Endodermal cell (in vitro differentiated cells): Measurements from ENCODE around the gene NUTM2E. TPM values are rescaled to one million over a fixed set of nuclear protein-coding genes. Genes with fewer than 3 reads are reported as not detected.
A peak's percentile ranks its signal among the peaks of the same experiment; 100 is the strongest.
"Not testable (repeated sequence)": the region's sequence is repeated elsewhere in the genome, so short reads cannot be mapped to it uniquely, and the experiment has no call there.

ENCODE experiments used
- DNase-seq: peaks from one replicate; pipeline ENCODE4 v3.0.0-alpha.2; 2017
- H3K27ac ChIP-seq: 2 replicates; pipeline ENCODE4 v1.5.1; 2013; ENCODE audit warnings: mild to moderate bottlenecking, low read depth, low read length, moderate library complexity
- H3K27me3 ChIP-seq: 2 replicates; pipeline ENCODE4 v1.6.1; 2013; ENCODE audit warnings: mild to moderate bottlenecking, low read length, moderate library complexity; ENCODE audit not compliant: insufficient read depth, control insufficient read depth, poor library complexity, severe bottlenecking
- H3K36me3 ChIP-seq: 2 replicates; pipeline ENCODE4 v1.7.0; 2013; ENCODE audit warnings: mild to moderate bottlenecking, low read length, moderate library complexity; ENCODE audit not compliant: control insufficient read depth, insufficient read depth
- H3K4me1 ChIP-seq: one replicate; pipeline ENCODE4 v1.7.0; 2013; ENCODE audit warnings: low read length; ENCODE audit not compliant: control insufficient read depth, insufficient read depth
- H3K4me3 ChIP-seq: 2 replicates; pipeline ENCODE4 v1.5.1; 2013; ENCODE audit warnings: mild to moderate bottlenecking, low read length, moderate library complexity
- H3K9ac ChIP-seq: 2 replicates; pipeline ENCODE4 v1.6.1; 2013; ENCODE audit warnings: mild to moderate bottlenecking, low read length, moderate library complexity; ENCODE audit not compliant: poor library complexity, severe bottlenecking; ENCODE audit errors: extremely low read depth
- H3K9me3 ChIP-seq: 2 replicates; pipeline ENCODE4 v1.6.1; 2013; ENCODE audit warnings: mild to moderate bottlenecking, low read length, moderate library complexity; ENCODE audit not compliant: control insufficient read depth
- H3K27ac Mint-ChIP-seq: 2 replicates; pipeline ENCODE4 v1.8.0; 2020; ENCODE audit warnings: mixed read lengths
- H3K27me3 Mint-ChIP-seq: 2 replicates; pipeline ENCODE4 v1.8.0; 2021; ENCODE audit warnings: mild to moderate bottlenecking, mixed read lengths; ENCODE audit not compliant: insufficient read depth
- H3K36me3 Mint-ChIP-seq: 2 replicates; pipeline ENCODE4 v1.8.0; 2020; ENCODE audit warnings: low read depth, mixed read lengths
- H3K4me1 Mint-ChIP-seq: 2 replicates; pipeline ENCODE4 v1.8.0; 2020; ENCODE audit warnings: mixed read lengths
- H3K4me3 Mint-ChIP-seq: 2 replicates; pipeline ENCODE4 v1.8.0; 2020; ENCODE audit warnings: mild to moderate bottlenecking, moderate library complexity, mixed read lengths
- H3K9me3 Mint-ChIP-seq: 2 replicates; pipeline ENCODE4 v1.8.0; 2020; ENCODE audit warnings: mild to moderate bottlenecking, mixed read lengths
- CTCF ChIP-seq: fragments of 200-600 bp; sonication (generic); conservative IDR thresholded peaks from 2 replicates; pipeline ENCODE4 v1.5.0; 2021; ENCODE audit warnings: antibody characterized with exemption, mild to moderate bottlenecking
- WGBS, 2 experiments: methylation state at CpG; one replicate each; pipeline versions ENCODE4 v1.1.5 to v1.1.7; 2013; ENCODE audit warnings: missing lambda C conversion rate in 2 of 2, mixed read lengths in 1 of 2; ENCODE audit not compliant: insufficient coverage in 1 of 2, insufficient read length in 1 of 2; 5-methylcytosine and 5-hydroxymethylcytosine counted together
- long read RNA-seq, 4 experiments: library from polyadenylated mRNA in 2 of 4; library from RNA in 1 of 4; library from capped mRNA in 1 of 4; stranded (forward) in 3 of 4; unstranded in 1 of 4; transcript quantifications; one replicate each; pipeline ENCODE4 v2.0.0, GENCODE V29; 2020 to 2021; ENCODE audit warnings: inconsistent platforms in 1 of 4
- polyA plus RNA-seq, 2 experiments: library from polyadenylated mRNA; stranded (reverse); fragments of 50-300 nt; gene quantifications; one replicate each; pipeline ENCODE4 v1.2.3, GENCODE V29; 2013
- total RNA-seq, 2 donors: library from RNA; stranded (reverse); fragmentation: NEBNext Ultra II Directional in 1 of 2; extraction: Animal tissue kit (Norgen Biotek cat#: 25700) in 1 of 2; gene quantifications; 2 replicates in 1 of 2; 3 replicates in 1 of 2; pipeline ENCODE4 v1.2.1, GENCODE V29; 2021

The NUTM2E gene
- under 1 TPM in 1 of 2 donors, not detected in 1; 0.35 TPM for total RNA-seq
- not detected for polyA plus RNA-seq (2013, experiment 1 of 2)
- not detected for polyA plus RNA-seq (2013, experiment 2 of 2)
- long read RNA-seq, experiment 1, result 0 reads
- long read RNA-seq, experiment 2, result 0 reads
- long read RNA-seq, experiment 3, result 0 reads
- long read RNA-seq, experiment 4, result 0 reads

GRCh38 chr10:79826496-79827215, at the start of gene NUTM2E:
NUTM2E (plus strand) TSS chr10:79826739; CDS start chr10:79841741, 15,002 bp downstream.
- peak within 1 kb of the TSS; percentile 64 for H3K27ac Mint-ChIP-seq
- Histone ChIP-seq H3K27ac (peak within 1 kb of the TSS; percentile 93), H3K4me3 (peak within 1 kb of the TSS; percentile 79), H3K9ac (peak within 1 kb of the TSS; percentile 49)
- H3K9me3 Mint-ChIP-seq, H3K9me3 ChIP-seq, H3K27me3 ChIP-seq, H3K27me3 Mint-ChIP-seq, H3K4me1 Mint-ChIP-seq, H3K36me3 ChIP-seq, H3K4me1 ChIP-seq, H3K36me3 Mint-ChIP-seq: not testable (repeated sequence)
- peak; percentile 88 for DNase-seq
- H3K4me3 Mint-ChIP-seq, result peak within 1 kb of the TSS; percentile 72
- 0% methylated on average over 22 of the region's 78 CpGs; no CpG with 5 or more reads in 1 of the 2 experiments for WGBS, 2 experiments

GRCh38 chr10:79777997-79778396, 48.5 kb upstream of the NUTM2E start:
- H3K27me3 ChIP-seq, H3K9me3 ChIP-seq, H3K36me3 Mint-ChIP-seq, H3K27me3 Mint-ChIP-seq, H3K4me3 ChIP-seq, H3K4me1 ChIP-seq, H3K27ac ChIP-seq, H3K9ac ChIP-seq, H3K9me3 Mint-ChIP-seq, DNase-seq, H3K36me3 ChIP-seq, H3K4me3 Mint-ChIP-seq, H3K4me1 Mint-ChIP-seq, H3K27ac Mint-ChIP-seq: not testable (repeated sequence)

- not testable (repeated sequence) for H3K27ac ChIP-seq, H3K9ac ChIP-seq, H3K36me3 ChIP-seq, H3K27me3 ChIP-seq, H3K4me1 ChIP-seq, H3K9me3 Mint-ChIP-seq, H3K27ac Mint-ChIP-seq, H3K36me3 Mint-ChIP-seq, H3K4me1 Mint-ChIP-seq, H3K9me3 ChIP-seq, H3K4me3 Mint-ChIP-seq, H3K27me3 Mint-ChIP-seq, H3K4me3 ChIP-seq
- WGBS, 2 experiments, result 33% methylated on average over 8 of the region's 14 CpGs; no CpG with 5 or more reads in 1 of the 2 experiments
- DNase-seq, result peak; percentile 89
- TF ChIP-seq CTCF, result peak; percentile 75
These were observed 47.1 kb upstream of the NUTM2E start for GRCh38 chr10:79779310-79779938.

- not testable (repeated sequence) for H3K27me3 ChIP-seq, H3K4me3 Mint-ChIP-seq, H3K27ac Mint-ChIP-seq, H3K4me1 ChIP-seq, DNase-seq, H3K9me3 Mint-ChIP-seq, H3K36me3 Mint-ChIP-seq, H3K9ac ChIP-seq, H3K36me3 ChIP-seq, H3K4me3 ChIP-seq, H3K27me3 Mint-ChIP-seq, H3K4me1 Mint-ChIP-seq, H3K27ac ChIP-seq, H3K9me3 ChIP-seq
- no CpG with 5 or more reads among the region's 2 CpGs for WGBS, 2 experiments
These were observed 46.5 kb upstream of the NUTM2E start for GRCh38 chr10:79779992-79780391.

- not testable (repeated sequence) for H3K36me3 Mint-ChIP-seq, H3K27ac Mint-ChIP-seq, H3K27ac ChIP-seq, H3K4me3 ChIP-seq, H3K9me3 Mint-ChIP-seq, H3K4me1 ChIP-seq, H3K4me3 Mint-ChIP-seq, H3K4me1 Mint-ChIP-seq, H3K36me3 ChIP-seq, DNase-seq, H3K9me3 ChIP-seq, H3K27me3 Mint-ChIP-seq, H3K9ac ChIP-seq, H3K27me3 ChIP-seq
- WGBS, 2 experiments, result 91% methylated on average over 3 of the region's 3 CpGs; no CpG with 5 or more reads in 1 of the 2 experiments
These were observed 45.0 kb upstream of the NUTM2E start for GRCh38 chr10:79781584-79781983.

GRCh38 chr10:79787455-79787952, 39.0 kb upstream of the NUTM2E start:
- not testable (repeated sequence) for H3K9ac ChIP-seq, H3K27ac ChIP-seq, H3K4me3 Mint-ChIP-seq, H3K9me3 ChIP-seq, H3K27me3 ChIP-seq, H3K4me1 Mint-ChIP-seq, H3K27me3 Mint-ChIP-seq, H3K4me1 ChIP-seq, H3K9me3 Mint-ChIP-seq, H3K4me3 ChIP-seq, H3K36me3 Mint-ChIP-seq, H3K36me3 ChIP-seq, H3K27ac Mint-ChIP-seq, DNase-seq
